GM12873 (cell line): ENCODE measurements around the gene VPS52.

Source experiments
- TF ChIP-seq, protein P1 (sequence below): IDR thresholded peaks from 2 replicates; pipeline ENCODE4 v1.5.1; 2012; ENCODE audit warnings: low read depth, mild to moderate bottlenecking, moderate library complexity, low read length, control low read depth; ENCODE audit not compliant: insufficient read depth; ENCODE audit errors: missing control alignments

VPS52 gene

DNA sequence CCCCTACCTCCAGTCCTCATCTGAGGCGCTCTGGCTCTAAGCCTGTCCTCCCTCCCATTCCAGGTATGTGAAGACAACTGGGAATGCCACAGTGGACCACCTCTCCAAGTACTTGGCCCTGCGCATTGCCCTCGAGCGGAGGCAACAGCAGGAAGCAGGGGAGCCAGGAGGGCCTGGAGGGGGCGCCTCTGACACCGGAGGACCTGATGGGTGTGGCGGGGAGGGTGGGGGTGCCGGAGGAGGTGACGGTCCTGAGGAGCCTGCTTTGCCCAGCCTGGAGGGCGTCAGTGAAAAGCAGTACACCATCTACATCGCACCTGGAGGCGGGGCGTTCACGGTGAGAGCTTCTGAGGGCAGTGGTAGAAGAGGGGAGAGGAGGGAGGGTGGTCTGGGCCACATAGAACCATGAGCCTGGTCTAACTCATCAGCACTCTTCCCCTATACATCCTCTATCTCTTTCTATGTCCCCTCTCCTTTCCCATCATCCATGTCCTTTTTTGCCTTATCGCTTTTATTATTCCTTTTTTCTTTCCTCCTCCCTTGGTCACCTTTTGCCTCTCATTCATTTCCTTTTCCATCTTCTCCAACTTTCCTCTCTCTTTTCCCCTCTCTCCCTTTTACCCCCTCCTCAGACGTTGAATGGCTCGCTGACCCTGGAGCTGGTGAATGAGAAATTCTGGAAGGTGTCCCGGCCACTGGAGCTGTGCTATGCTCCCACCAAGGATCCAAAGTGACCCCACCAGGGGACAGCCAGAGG, 59.8 kb downstream of the VPS52 start:
- TF ChIP-seq, protein P1, sequence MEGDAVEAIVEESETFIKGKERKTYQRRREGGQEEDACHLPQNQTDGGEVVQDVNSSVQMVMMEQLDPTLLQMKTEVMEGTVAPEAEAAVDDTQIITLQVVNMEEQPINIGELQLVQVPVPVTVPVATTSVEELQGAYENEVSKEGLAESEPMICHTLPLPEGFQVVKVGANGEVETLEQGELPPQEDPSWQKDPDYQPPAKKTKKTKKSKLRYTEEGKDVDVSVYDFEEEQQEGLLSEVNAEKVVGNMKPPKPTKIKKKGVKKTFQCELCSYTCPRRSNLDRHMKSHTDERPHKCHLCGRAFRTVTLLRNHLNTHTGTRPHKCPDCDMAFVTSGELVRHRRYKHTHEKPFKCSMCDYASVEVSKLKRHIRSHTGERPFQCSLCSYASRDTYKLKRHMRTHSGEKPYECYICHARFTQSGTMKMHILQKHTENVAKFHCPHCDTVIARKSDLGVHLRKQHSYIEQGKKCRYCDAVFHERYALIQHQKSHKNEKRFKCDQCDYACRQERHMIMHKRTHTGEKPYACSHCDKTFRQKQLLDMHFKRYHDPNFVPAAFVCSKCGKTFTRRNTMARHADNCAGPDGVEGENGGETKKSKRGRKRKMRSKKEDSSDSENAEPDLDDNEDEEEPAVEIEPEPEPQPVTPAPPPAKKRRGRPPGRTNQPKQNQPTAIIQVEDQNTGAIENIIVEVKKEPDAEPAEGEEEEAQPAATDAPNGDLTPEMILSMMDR: no peak

DNA sequence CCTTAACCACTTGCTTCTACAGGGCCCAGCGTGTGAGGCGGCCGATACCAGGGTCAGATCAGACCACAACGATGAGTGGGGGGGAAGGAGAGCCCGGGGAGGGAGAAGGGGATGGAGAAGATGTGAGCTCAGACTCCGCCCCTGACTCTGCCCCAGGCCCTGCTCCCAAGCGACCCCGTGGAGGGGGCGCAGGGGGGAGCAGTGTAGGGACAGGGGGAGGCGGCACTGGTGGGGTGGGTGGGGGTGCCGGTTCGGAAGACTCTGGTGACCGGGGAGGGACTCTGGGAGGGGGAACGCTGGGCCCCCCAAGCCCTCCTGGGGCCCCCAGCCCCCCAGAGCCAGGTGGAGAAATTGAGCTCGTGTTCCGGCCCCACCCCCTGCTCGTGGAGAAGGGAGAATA, 60.5 kb downstream of the VPS52 start:
- TF ChIP-seq, protein P1: no peak

- TF ChIP-seq, protein P1: no peak
These were observed 61.8 kb downstream of the VPS52 start for GRCh38 chr6:33209856-33210255.

DNA sequence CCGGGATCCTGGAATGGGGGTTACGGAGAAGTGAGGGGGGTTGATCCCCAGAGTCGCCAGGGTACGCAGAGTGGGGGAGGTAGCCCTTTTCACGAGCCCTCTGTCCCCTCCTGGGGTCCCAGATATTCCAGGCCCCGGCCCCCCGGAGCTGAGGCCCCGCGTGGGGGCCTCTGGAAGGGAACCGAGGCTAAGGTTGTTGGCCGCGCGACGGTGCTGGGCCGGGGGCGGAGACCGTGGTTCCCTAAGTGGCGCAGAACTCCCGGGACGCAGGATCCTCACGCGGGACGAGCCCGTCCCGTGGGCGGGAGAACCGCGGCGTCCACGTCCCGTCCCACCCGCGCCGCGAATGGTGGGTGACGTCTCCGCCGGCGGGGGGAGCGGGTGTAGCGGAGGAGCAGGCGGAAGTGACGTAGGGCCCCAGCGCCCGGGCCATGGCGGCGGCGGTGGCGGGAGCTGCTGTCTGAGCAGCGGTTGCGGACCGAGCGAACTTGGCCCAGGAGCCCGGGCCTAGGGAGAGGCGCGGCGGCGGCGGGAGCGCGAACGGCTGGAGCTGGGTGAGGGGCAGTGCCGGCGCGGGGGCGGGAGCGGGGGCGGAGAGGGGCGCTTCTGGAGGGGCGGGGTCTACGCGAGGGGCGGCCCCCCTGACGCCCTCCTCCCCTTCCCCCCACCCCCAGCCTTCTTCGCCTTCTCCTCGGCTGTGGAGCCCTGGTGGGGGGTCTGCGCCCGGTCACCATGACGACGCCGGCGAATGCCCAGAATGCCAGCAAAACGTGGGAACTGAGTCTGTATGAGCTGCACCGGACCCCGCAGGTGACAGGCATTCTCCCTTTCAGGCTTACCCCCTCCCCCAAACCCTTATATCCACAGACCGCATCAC, 63.3 kb downstream of the VPS52 start, which contains the start of gene RING1:
TSS of gene RING1 (plus strand) at position 410 of the 877 bp plus-strand sequence. CDS start at position 733, 323 bp downstream.
- TF ChIP-seq, protein P1: no peak

DNA sequence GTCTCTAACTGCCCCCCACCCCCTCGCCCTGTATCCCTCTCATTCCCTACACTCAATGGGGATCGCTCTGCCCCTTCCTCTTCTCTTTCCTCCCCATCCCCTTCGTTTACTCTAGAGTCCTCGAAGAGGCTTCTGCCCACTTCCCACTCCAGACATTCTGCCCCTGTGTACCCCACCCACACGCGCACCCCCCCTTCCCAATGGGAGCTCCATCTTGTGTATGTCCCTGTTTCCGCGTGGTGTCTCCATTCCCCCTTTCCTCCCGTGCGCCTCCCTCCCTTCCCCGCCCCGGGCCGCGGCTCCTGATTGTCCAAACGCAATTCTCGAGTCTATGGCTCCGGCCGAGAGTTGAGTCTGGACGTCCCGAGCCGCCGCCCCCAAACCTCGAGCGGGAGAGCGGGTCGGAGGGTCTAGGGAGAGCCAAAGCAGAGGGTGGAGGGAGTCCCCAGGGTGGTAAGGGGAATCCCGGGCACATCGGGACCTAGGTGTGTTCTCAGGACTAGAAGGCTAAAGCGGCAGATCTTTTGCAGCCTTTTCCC, 64.1 kb downstream of the VPS52 start:
- TF ChIP-seq, protein P1: no peak

DNA sequence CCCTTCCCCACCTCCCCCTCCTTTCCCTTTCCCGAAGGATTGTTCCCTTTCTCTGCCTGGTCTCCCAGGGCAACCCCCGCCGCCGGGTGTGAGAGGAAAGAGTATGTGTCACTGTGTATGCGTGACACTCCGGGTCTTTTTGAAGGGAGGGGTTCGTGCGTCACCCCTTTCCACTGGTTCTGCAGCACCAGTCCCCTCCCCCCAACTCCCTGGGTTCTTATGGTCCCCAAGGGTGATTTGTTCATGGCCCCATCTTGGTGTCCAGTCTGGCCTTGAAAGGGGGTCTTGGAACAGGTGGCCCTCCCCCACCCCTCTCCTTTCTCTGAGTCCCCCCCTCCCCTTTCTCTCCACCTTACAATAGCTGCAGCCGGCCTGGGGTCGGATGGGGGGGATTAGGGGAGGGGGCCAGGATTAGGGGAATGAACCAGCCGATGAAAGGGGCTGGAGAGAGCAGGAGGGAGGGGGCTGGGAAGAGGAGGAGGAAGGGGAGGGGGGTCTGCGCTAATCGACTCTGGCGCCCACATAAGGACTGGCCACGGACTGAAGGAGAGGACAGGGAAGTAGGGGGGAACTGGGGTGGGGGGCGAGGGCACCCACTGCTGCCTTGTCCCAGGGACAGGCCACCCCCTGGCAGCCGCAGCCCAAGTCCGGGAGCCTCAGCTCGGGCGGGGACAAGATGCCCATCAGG, 64.7 kb downstream of the VPS52 start:
- TF ChIP-seq, protein P1: no peak
